Trophoblast cell (in vitro differentiated cells and primary cell): ENCODE data around the gene AGER.

Source experiments
- DNase-seq, 2 donors: peaks; one replicate each; pipeline ENCODE4 v3.0.0-alpha.2; 2016
- H2AFZ ChIP-seq: 2 replicates; pipeline ENCODE4 v1.6.1; 2013; ENCODE audit warnings: low read length, moderate library complexity, mild to moderate bottlenecking; ENCODE audit not compliant: insufficient read depth, poor library complexity
- H2AK5ac ChIP-seq: 2 replicates; pipeline ENCODE4 v1.6.1; 2013; ENCODE audit warnings: mild to moderate bottlenecking, low read length
- H2BK120ac ChIP-seq: 2 replicates; pipeline ENCODE4 v1.6.1; 2013; ENCODE audit warnings: low read length, mild to moderate bottlenecking, moderate library complexity; ENCODE audit not compliant: insufficient read depth, poor library complexity
- H2BK12ac ChIP-seq: 2 replicates; pipeline ENCODE4 v1.6.1; 2013; ENCODE audit warnings: mild to moderate bottlenecking, low read length, moderate library complexity
- H2BK5ac ChIP-seq: 2 replicates; pipeline ENCODE4 v1.6.1; 2013; ENCODE audit warnings: low read length, low read depth, moderate library complexity, mild to moderate bottlenecking; ENCODE audit not compliant: poor library complexity
- H3K14ac ChIP-seq: 2 replicates; pipeline ENCODE4 v1.6.1; 2013; ENCODE audit warnings: mild to moderate bottlenecking, low read length
- H3K18ac ChIP-seq: 2 replicates; pipeline ENCODE4 v1.6.1; 2013; ENCODE audit warnings: mild to moderate bottlenecking, low read length
- H3K23ac ChIP-seq: 2 replicates; pipeline ENCODE4 v1.6.1; 2013; ENCODE audit warnings: low read length
- H3K27ac ChIP-seq: 2 replicates; pipeline ENCODE4 v1.5.1; 2013; ENCODE audit warnings: low read depth, mild to moderate bottlenecking, inconsistent platforms, low read length, moderate library complexity
- H3K27me3 ChIP-seq: 2 replicates; pipeline ENCODE4 v1.6.1; 2013; ENCODE audit warnings: inconsistent platforms, mild to moderate bottlenecking, low read length, moderate library complexity; ENCODE audit not compliant: insufficient read depth
- H3K36me3 ChIP-seq, 2 experiments: 1 replicate in 1 of 2; 2 replicates in 1 of 2; pipeline ENCODE4 v1.6.1; 2013; ENCODE audit warnings: low read length in 2 of 2, mild to moderate bottlenecking in 2 of 2, moderate library complexity in 1 of 2; ENCODE audit not compliant: insufficient read depth in 2 of 2, control insufficient read depth in 1 of 2
- H3K4ac ChIP-seq: 2 replicates; pipeline ENCODE4 v1.6.1; 2013; ENCODE audit warnings: low read depth, mild to moderate bottlenecking, low read length, moderate library complexity
- H3K4me1 ChIP-seq, 2 experiments: 1 replicate in 1 of 2; 2 replicates in 1 of 2; pipeline ENCODE4 v1.6.1; 2013; ENCODE audit warnings: low read length in 2 of 2, mild to moderate bottlenecking in 2 of 2, moderate library complexity in 1 of 2; ENCODE audit not compliant: insufficient read depth in 2 of 2, control insufficient read depth in 1 of 2
- H3K4me2 ChIP-seq: 2 replicates; pipeline ENCODE4 v1.6.1; 2013; ENCODE audit warnings: inconsistent platforms, mild to moderate bottlenecking, low read length, moderate library complexity
- H3K4me3 ChIP-seq: 2 replicates; pipeline ENCODE4 v1.5.1; 2013; ENCODE audit warnings: mild to moderate bottlenecking, low read depth, low read length, inconsistent platforms
- H3K79me1 ChIP-seq: one replicate; pipeline ENCODE4 v1.6.1; 2013; ENCODE audit warnings: low read length
- H3K79me2 ChIP-seq: 2 replicates; pipeline ENCODE4 v1.6.1; 2013; ENCODE audit warnings: low read length, mild to moderate bottlenecking; ENCODE audit not compliant: control insufficient read depth, insufficient read depth, poor library complexity
- H3K9ac ChIP-seq: 2 replicates; pipeline ENCODE4 v1.6.1; 2013; ENCODE audit warnings: mild to moderate bottlenecking, low read length
- H3K9me3 ChIP-seq: 2 replicates; pipeline ENCODE4 v1.6.1; 2013; ENCODE audit warnings: low read depth, mild to moderate bottlenecking, control low read depth, inconsistent platforms, low read length; ENCODE audit not compliant: insufficient read depth
- H4K12ac ChIP-seq: 2 replicates; pipeline ENCODE4 v1.6.1; 2013; ENCODE audit warnings: low read depth, mild to moderate bottlenecking, low read length, moderate library complexity
- H4K8ac ChIP-seq: 2 replicates; pipeline ENCODE4 v1.6.1; 2013; ENCODE audit warnings: low read depth, mild to moderate bottlenecking, low read length, moderate library complexity
- H4K91ac ChIP-seq: one replicate; pipeline ENCODE4 v1.6.1; 2013; ENCODE audit warnings: low read depth, mild to moderate bottlenecking, low read length, moderate library complexity
- WGBS: extraction: QIAGEN DNeasy Blood & Tissue Kit; methylation state at CpG from one replicate; pipeline ENCODE4 v1.1.7; 2013; ENCODE audit warnings: missing lambda C conversion rate; ENCODE audit not compliant: insufficient read length, insufficient coverage; ENCODE audit errors: extremely low coverage; 5-methylcytosine and 5-hydroxymethylcytosine counted together

Gene AGER

GRCh38 chr6:32174416-32174815 lies 9.6 kb downstream of the AGER start:
- no peak overlapping the region for H4K8ac ChIP-seq
- DNase-seq = no peak
- H3K9ac ChIP-seq = no peak overlapping the region
- H3K4ac ChIP-seq = no peak overlapping the region
- H4K12ac ChIP-seq = no peak overlapping the region
- no peak overlapping the region for H2BK12ac ChIP-seq
- no peak overlapping the region for H3K23ac ChIP-seq
- WGBS = no CpG with 5 or more reads among the region's 1 CpG
- no peak overlapping the region for H2AK5ac ChIP-seq
- H3K4me3 ChIP-seq = no peak overlapping the region
- no peaks in the 10 kb centered on the region for H3K27me3 ChIP-seq
- no peak overlapping the region for H2BK5ac ChIP-seq
- H2AFZ ChIP-seq = no peak overlapping the region
- H3K9me3 ChIP-seq = no peaks in the 10 kb centered on the region
- no peak overlapping the region for H2BK120ac ChIP-seq
- no peak overlapping the region for H3K18ac ChIP-seq
- no peak overlapping the region for H3K14ac ChIP-seq
- H3K4me1 ChIP-seq = peaks cover 13 to 32% of the 10 kb centered on the region in 2 experiments
- H3K4me2 ChIP-seq = no peak overlapping the region
- no peak overlapping the region for H3K27ac ChIP-seq
- H3K79me2 ChIP-seq = peaks cover 10% of the 10 kb centered on the region
- peaks cover 14% of the 10 kb centered on the region for H3K79me1 ChIP-seq
- no peak overlapping the region for H4K91ac ChIP-seq
- peaks cover 19 to 22% of the 10 kb centered on the region in 2 experiments for H3K36me3 ChIP-seq

DNA sequence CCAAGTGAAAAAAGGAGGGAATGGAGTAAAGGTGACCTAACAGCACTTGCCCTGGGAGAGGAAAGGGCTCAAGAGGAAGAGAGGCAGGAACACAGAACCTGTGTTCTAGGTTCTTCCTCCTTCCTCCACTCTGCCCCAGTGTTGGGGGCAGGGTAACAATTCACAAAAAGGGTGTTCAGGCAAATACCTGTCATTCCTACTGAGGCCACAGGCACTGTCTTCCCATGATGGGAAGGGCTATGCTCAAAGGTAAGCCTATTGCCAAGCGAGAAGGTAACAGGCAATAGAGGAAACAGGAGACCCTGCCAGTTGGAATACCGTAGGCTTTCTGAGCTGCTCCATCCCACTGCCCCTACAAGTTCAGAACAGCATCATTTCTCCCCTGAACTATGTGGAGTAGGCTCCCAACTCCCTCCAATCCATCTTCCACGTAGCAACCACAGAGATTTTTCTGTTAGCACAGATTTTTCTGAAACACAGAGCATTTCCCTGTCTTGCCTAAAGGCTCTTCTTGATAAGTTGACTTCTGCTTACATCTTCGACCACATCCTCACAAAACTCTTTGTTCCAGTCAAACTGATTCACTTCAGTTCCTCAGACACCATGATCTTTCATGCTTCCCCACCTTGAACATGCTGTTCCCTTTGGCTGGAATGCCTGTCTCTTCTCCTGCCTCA lies 10.9 kb downstream of the AGER start:
- H4K8ac ChIP-seq = no peak overlapping the region
- H3K4me2 ChIP-seq = peak overlapping the region; percentile 1
- peaks cover 13 to 27% of the 10 kb centered on the region in 2 experiments for H3K4me1 ChIP-seq
- no peak overlapping the region for H3K23ac ChIP-seq
- H3K27ac ChIP-seq = peak overlapping the region; percentile 45
- no peak overlapping the region for H2AFZ ChIP-seq
- H3K4me3 ChIP-seq = no peak overlapping the region
- H3K18ac ChIP-seq = no peak overlapping the region
- H3K14ac ChIP-seq = no peak overlapping the region
- H2BK5ac ChIP-seq = peak overlapping the region; percentile 38
- peak overlapping the region; percentile 45 for H3K9ac ChIP-seq
- H3K36me3 ChIP-seq = peaks cover 31 to 34% of the 10 kb centered on the region in 2 experiments
- no peak overlapping the region for H4K91ac ChIP-seq
- no peak overlapping the region for H4K12ac ChIP-seq
- peak overlapping the region; percentile 13 for H3K4ac ChIP-seq
- peaks cover 14% of the 10 kb centered on the region for H3K79me1 ChIP-seq
- H3K9me3 ChIP-seq = no peaks in the 10 kb centered on the region
- no peak for DNase-seq
- no CpG with 5 or more reads among the region's 4 CpGs for WGBS
- no peak overlapping the region for H2AK5ac ChIP-seq
- no peaks in the 10 kb centered on the region for H3K27me3 ChIP-seq
- H2BK120ac ChIP-seq = no peak overlapping the region
- no peak overlapping the region for H2BK12ac ChIP-seq
- peaks cover 7% of the 10 kb centered on the region for H3K79me2 ChIP-seq

GRCh38 chr6:32171234-32171633 lies 12.8 kb downstream of the AGER start:
- H3K79me1 ChIP-seq = peaks cover 4% of the 10 kb centered on the region
- H2AK5ac ChIP-seq = no peak overlapping the region
- H3K9me3 ChIP-seq = no peaks in the 10 kb centered on the region
- no peak overlapping the region for H3K27ac ChIP-seq
- H3K18ac ChIP-seq = no peak overlapping the region
- no peak overlapping the region for H2BK12ac ChIP-seq
- no CpG with 5 or more reads among the region's 6 CpGs for WGBS
- DNase-seq = no peak
- H3K9ac ChIP-seq = no peak overlapping the region
- H4K91ac ChIP-seq = no peak overlapping the region
- no peak overlapping the region for H3K4ac ChIP-seq
- no peak overlapping the region for H2BK5ac ChIP-seq
- H3K36me3 ChIP-seq = peaks cover 51 to 53% of the 10 kb centered on the region in 2 experiments
- peaks cover 7% of the 10 kb centered on the region for H3K79me2 ChIP-seq
- no peak overlapping the region for H3K4me2 ChIP-seq
- H3K4me1 ChIP-seq = peaks cover 20 to 24% of the 10 kb centered on the region in 2 experiments
- no peak overlapping the region for H4K12ac ChIP-seq
- H3K4me3 ChIP-seq = no peak overlapping the region
- no peaks in the 10 kb centered on the region for H3K27me3 ChIP-seq
- no peak overlapping the region for H3K14ac ChIP-seq
- H4K8ac ChIP-seq = no peak overlapping the region
- no peak overlapping the region for H2BK120ac ChIP-seq
- no peak overlapping the region for H3K23ac ChIP-seq
- no peak overlapping the region for H2AFZ ChIP-seq

- Histone ChIP-seq H3K4me2 (no peak overlapping the region), H3K79me1 (no peaks in the 10 kb centered on the region), H2BK12ac (no peak overlapping the region), H4K91ac (no peak overlapping the region), H2AK5ac (no peak overlapping the region), H3K9me3 (no peaks in the 10 kb centered on the region), H3K27ac (no peak overlapping the region), H3K18ac (no peak overlapping the region), H3K4me1 (peaks cover 18 to 24% of the 10 kb centered on the region in 2 experiments), H4K8ac (no peak overlapping the region), H2BK120ac (no peak overlapping the region), H3K9ac (no peak overlapping the region), H2AFZ (no peak overlapping the region), H3K36me3 (peaks cover 55 to 59% of the 10 kb centered on the region in 2 experiments), H3K4ac (no peak overlapping the region), H3K27me3 (no peaks in the 10 kb centered on the region), H3K79me2 (peaks cover 2% of the 10 kb centered on the region), H3K23ac (no peak overlapping the region), H2BK5ac (no peak overlapping the region), H3K4me3 (no peak overlapping the region), H3K14ac (no peak overlapping the region), H4K12ac (no peak overlapping the region)
- DNase-seq = no peak
- no CpG with 5 or more reads among the region's 11 CpGs for WGBS
These were observed 13.8 kb downstream of the AGER start for GRCh38 chr6:32170294-32170693.
